K562 (cell line): ENCODE measurements around the gene TMPRSS7. TPM values are rescaled to one million over a fixed set of nuclear protein-coding genes. Genes with fewer than 3 reads are reported as not detected.
A peak's percentile ranks its signal among the peaks of the same experiment; 100 is the strongest.

Experiments
- KLF16 ChIP-seq: IDR thresholded peaks from 2 replicates; pipeline ENCODE4 v1.6.1; 2016; ENCODE audit warnings: antibody characterized with exemption
- L3MBTL2 ChIP-seq: fragments of 450-650 bp; IDR thresholded peaks from 2 replicates; pipeline ENCODE4 v1.6.1; 2016; ENCODE audit warnings: mild to moderate bottlenecking, moderate library complexity
- MAFG ChIP-seq: fragments of 450-650 bp; conservative IDR thresholded peaks from 2 replicates; pipeline ENCODE4 v1.6.1; 2016; ENCODE audit warnings: missing genetic modification characterization, missing compliant biosample characterization
- RB1 ChIP-seq: fragments of 450-650 bp; IDR thresholded peaks from 2 replicates; pipeline ENCODE4 v1.6.1; 2017; ENCODE audit warnings: low read depth, mild to moderate bottlenecking
- TEAD1 ChIP-seq, 2 experiments: fragments of 450-650 bp in 1 of 2; sonication (generic) in 1 of 2; formaldehyde crosslinking; IDR thresholded peaks; 2 replicates each; pipeline versions ENCODE4 v1.4.0 to v1.8.0; 2020 to 2022; ENCODE audit warnings: mild to moderate bottlenecking in 2 of 2, missing genetic modification reagents in 1 of 2
- ZFP36 ChIP-seq: fragments of 150-350 bp; IDR thresholded peaks from 2 replicates; pipeline ENCODE4 v1.6.1; 2018; ENCODE audit warnings: low read length, low read depth; ENCODE audit not compliant: partially characterized antibody
- ZNF311 ChIP-seq: fragments of 250-450 bp; sonication (Bioruptor Pico); IDR thresholded peaks from 2 replicates; pipeline ENCODE4 v1.4.0; 2020; ENCODE audit warnings: mild to moderate bottlenecking, moderate library complexity
- ZNF57 ChIP-seq: fragments of 450-650 bp; formaldehyde crosslinking; IDR thresholded peaks from 2 replicates; pipeline ENCODE4 v1.4.0; 2020; ENCODE audit warnings: mild to moderate bottlenecking, moderate library complexity
- polyA plus RNA-seq, 8 experiments: library from polyadenylated mRNA; depleted of rRNA in 4 of 8; stranded (reverse) in 5 of 8; unstranded in 3 of 8; fragments of >200 nt; fragmentation: Nextera tagmentation in 2 of 8; fragmentation: Illumina TruSeq in 1 of 8; extraction: Ambion mirVana in 2 of 8; extraction: Trizol in 1 of 8; gene quantifications; 2 replicates each; pipeline versions ENCODE4 v1.2.1 to v1.2.3, GENCODE V29; 2011 to 2014; ENCODE audit warnings: inconsistent platforms in 1 of 8, missing spikeins in 1 of 8
- total RNA-seq, 7 experiments: library from RNA; depleted of rRNA in 6 of 7; stranded (reverse); fragments of >200 nt in 6 of 7; fragmentation: Illumina TruSeq in 2 of 7; extraction: Trizol in 2 of 7; gene quantifications; 2 replicates each; pipeline versions ENCODE4 v1.2.1 to v1.2.3, GENCODE V29; 2011 to 2021; ENCODE audit warnings: low replicate concordance in 1 of 7
- TF ChIP-seq, protein P1 (sequence below): fragments of 450-650 bp; IDR thresholded peaks from 2 replicates; pipeline ENCODE4 v1.6.1; 2018; ENCODE audit warnings: mild to moderate bottlenecking, low read depth; ENCODE audit not compliant: partially characterized antibody
- TF ChIP-seq, protein P2 (sequence below): sonication (generic); formaldehyde crosslinking; IDR thresholded peaks from 2 replicates; pipeline ENCODE4 v1.8.0; 2022; ENCODE audit warnings: mild to moderate bottlenecking, missing genetic modification reagents
- TF ChIP-seq, protein P3 (sequence below): sonication (generic); formaldehyde crosslinking; IDR thresholded peaks from 2 replicates; pipeline ENCODE4 v1.8.1; 2023; ENCODE audit warnings: mild to moderate bottlenecking, missing genetic modification reagents
- TF ChIP-seq, protein P4 (sequence below): fragments of 450-650 bp; conservative IDR thresholded peaks from 2 replicates; pipeline ENCODE4 v1.6.1; 2016; ENCODE audit warnings: missing genetic modification characterization, low read depth, mild to moderate bottlenecking, missing compliant biosample characterization, moderate library complexity
- TF ChIP-seq, protein P5 (sequence below): sonication (generic); formaldehyde crosslinking; IDR thresholded peaks from 2 replicates; pipeline ENCODE4 v1.5.0; 2020; ENCODE audit warnings: missing genetic modification reagents
- TF ChIP-seq, protein P6 (sequence below): fragments of 450-650 bp; formaldehyde crosslinking; IDR thresholded peaks from 2 replicates; pipeline ENCODE4 v1.4.0; 2020; ENCODE audit warnings: mild to moderate bottlenecking, moderate library complexity

Gene TMPRSS7
- total and polyA plus RNA-seq, 9 of the 15 experiments (the other 6 are each of a cell fraction or from before 2014, with no cell fraction given), result not detected

DNA sequence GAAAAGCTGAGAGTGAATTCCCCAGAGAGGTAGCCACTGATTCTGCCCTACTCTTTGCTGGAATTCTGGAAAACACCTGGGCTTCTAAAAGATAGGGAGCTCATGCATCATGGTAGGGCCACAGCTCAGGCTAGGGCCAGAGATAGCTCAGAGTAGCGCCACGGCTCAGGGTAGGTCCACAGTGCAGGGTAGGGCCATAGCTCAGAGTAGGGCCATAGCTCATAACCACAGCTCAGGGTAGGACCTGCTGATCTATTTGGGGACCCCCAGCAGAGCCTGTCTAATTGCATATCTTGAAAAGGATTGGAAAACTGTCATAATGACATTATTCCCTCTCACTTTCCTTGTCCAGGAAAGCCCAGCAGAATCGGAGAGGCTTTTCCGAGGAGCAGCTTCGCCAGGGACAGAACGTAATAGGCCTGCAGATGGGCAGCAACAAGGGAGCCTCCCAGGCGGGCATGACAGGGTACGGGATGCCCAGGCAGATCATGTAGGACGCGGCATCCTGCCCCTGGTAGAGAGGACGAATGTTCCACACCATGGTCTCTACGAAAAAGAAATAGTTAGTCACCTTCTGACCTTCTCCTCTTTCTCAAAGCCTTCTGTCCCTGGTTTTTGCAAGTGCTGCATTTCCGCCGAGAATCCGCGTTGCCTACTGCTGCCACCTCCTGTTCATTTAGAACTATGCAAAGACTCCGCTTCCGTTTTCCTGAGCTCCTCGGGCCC lies 21.3 kb upstream of the TMPRSS7 start (continued):
- TF ChIP-seq ZNF311 (CRISPR knock-in tag), result no peak
- TF ChIP-seq ZFP36, result no peak
- TF ChIP-seq, protein P1, sequence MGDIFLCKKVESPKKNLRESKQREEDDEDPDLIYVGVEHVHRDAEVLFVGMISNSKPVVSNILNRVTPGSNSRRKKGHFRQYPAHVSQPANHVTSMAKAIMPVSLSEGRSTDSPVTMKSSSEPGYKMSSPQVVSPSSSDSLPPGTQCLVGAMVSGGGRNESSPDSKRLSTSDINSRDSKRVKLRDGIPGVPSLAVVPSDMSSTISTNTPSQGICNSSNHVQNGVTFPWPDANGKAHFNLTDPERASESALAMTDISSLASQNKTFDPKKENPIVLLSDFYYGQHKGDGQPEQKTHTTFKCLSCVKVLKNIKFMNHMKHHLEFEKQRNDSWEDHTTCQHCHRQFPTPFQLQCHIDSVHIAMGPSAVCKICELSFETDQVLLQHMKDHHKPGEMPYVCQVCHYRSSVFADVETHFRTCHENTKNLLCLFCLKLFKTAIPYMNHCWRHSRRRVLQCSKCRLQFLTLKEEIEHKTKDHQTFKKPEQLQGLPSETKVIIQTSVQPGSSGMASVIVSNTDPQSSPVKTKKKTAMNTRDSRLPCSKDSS, result no peak
- peak; percentile 37; the same call in 1 of the 2 replicates for TF ChIP-seq MAFG (tag)
- no peak for TF ChIP-seq TEAD1 (CRISPR knock-in tag; IDR thresholded peaks at IDR 0.05)
- TF ChIP-seq, protein P2, sequence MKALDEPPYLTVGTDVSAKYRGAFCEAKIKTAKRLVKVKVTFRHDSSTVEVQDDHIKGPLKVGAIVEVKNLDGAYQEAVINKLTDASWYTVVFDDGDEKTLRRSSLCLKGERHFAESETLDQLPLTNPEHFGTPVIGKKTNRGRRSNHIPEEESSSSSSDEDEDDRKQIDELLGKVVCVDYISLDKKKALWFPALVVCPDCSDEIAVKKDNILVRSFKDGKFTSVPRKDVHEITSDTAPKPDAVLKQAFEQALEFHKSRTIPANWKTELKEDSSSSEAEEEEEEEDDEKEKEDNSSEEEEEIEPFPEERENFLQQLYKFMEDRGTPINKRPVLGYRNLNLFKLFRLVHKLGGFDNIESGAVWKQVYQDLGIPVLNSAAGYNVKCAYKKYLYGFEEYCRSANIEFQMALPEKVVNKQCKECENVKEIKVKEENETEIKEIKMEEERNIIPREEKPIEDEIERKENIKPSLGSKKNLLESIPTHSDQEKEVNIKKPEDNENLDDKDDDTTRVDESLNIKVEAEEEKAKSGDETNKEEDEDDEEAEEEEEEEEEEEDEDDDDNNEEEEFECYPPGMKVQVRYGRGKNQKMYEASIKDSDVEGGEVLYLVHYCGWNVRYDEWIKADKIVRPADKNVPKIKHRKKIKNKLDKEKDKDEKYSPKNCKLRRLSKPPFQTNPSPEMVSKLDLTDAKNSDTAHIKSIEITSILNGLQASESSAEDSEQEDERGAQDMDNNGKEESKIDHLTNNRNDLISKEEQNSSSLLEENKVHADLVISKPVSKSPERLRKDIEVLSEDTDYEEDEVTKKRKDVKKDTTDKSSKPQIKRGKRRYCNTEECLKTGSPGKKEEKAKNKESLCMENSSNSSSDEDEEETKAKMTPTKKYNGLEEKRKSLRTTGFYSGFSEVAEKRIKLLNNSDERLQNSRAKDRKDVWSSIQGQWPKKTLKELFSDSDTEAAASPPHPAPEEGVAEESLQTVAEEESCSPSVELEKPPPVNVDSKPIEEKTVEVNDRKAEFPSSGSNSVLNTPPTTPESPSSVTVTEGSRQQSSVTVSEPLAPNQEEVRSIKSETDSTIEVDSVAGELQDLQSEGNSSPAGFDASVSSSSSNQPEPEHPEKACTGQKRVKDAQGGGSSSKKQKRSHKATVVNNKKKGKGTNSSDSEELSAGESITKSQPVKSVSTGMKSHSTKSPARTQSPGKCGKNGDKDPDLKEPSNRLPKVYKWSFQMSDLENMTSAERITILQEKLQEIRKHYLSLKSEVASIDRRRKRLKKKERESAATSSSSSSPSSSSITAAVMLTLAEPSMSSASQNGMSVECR (CRISPR knock-in tag), result no peak
- TF ChIP-seq, protein P3, sequence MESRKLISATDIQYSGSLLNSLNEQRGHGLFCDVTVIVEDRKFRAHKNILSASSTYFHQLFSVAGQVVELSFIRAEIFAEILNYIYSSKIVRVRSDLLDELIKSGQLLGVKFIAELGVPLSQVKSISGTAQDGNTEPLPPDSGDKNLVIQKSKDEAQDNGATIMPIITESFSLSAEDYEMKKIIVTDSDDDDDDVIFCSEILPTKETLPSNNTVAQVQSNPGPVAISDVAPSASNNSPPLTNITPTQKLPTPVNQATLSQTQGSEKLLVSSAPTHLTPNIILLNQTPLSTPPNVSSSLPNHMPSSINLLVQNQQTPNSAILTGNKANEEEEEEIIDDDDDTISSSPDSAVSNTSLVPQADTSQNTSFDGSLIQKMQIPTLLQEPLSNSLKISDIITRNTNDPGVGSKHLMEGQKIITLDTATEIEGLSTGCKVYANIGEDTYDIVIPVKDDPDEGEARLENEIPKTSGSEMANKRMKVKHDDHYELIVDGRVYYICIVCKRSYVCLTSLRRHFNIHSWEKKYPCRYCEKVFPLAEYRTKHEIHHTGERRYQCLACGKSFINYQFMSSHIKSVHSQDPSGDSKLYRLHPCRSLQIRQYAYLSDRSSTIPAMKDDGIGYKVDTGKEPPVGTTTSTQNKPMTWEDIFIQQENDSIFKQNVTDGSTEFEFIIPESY (CRISPR knock-in tag), result no peak
- TF ChIP-seq RB1, result no peak
- TF ChIP-seq, protein P4, sequence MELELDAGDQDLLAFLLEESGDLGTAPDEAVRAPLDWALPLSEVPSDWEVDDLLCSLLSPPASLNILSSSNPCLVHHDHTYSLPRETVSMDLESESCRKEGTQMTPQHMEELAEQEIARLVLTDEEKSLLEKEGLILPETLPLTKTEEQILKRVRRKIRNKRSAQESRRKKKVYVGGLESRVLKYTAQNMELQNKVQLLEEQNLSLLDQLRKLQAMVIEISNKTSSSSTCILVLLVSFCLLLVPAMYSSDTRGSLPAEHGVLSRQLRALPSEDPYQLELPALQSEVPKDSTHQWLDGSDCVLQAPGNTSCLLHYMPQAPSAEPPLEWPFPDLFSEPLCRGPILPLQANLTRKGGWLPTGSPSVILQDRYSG (tag), result no peak
- TF ChIP-seq, protein P5, sequence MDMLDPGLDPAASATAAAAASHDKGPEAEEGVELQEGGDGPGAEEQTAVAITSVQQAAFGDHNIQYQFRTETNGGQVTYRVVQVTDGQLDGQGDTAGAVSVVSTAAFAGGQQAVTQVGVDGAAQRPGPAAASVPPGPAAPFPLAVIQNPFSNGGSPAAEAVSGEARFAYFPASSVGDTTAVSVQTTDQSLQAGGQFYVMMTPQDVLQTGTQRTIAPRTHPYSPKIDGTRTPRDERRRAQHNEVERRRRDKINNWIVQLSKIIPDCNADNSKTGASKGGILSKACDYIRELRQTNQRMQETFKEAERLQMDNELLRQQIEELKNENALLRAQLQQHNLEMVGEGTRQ (CRISPR knock-in tag), result no peak
- TF ChIP-seq, protein P6, sequence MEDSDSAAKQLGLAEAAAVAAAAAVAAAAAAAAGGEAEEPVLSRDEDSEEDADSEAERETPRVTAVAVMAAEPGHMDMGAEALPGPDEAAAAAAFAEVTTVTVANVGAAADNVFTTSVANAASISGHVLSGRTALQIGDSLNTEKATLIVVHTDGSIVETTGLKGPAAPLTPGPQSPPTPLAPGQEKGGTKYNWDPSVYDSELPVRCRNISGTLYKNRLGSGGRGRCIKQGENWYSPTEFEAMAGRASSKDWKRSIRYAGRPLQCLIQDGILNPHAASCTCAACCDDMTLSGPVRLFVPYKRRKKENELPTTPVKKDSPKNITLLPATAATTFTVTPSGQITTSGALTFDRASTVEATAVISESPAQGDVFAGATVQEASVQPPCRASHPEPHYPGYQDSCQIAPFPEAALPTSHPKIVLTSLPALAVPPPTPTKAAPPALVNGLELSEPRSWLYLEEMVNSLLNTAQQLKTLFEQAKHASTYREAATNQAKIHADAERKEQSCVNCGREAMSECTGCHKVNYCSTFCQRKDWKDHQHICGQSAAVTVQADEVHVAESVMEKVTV, result peak; percentile 42; the same call in 1 of the 2 replicates
- TF ChIP-seq ZNF57 (CRISPR knock-in tag), result no peak
- no peak for TF ChIP-seq KLF16
- no peak for TF ChIP-seq L3MBTL2
